ENCODE data around the gene ANKRD27.
"Not testable (repeated sequence)": the region's sequence is repeated elsewhere in the genome, so short reads cannot be mapped to it uniquely, and the experiment has no call there.

ANKRD27 gene

GRCh38 chr19:32661318-32661717 lies 13.7 kb downstream of the ANKRD27 start:
- H3K4me3 ChIP-seq (ENCODE audit: low read length), result no peak overlapping the region
- DNase-seq (ENCODE audit: low read depth), result no peak
- no peak for TF ChIP-seq CTCF (conservative IDR thresholded peaks at IDR 0.05; ENCODE audit: low read length)

DNA sequence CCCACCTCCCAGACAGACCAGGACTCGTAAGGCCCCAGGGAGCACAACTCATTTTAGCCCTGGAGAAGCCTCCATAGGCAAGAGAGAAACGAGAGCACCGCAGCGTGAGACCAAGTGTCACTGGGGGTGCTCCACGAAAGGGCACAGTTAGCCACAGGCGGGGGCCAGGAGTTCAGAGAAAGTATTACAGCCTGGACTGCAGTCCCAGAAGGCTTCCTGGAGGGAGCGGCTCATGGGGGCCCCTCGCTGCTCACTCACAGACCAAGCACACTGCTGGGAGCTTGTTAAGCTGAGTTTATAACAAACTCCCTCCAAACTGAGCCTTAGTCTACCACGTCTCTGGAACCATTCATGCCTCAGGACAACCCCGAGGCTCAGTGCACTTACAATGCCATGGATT lies 16.5 kb downstream of the ANKRD27 start:
- TF ChIP-seq CTCF (conservative IDR thresholded peaks at IDR 0.05; ENCODE audit: low read length), result no peak
- no peak for DNase-seq (ENCODE audit: low read depth)
- H3K4me3 ChIP-seq (ENCODE audit: low read length), result no peak overlapping the region

- TF ChIP-seq CTCF (conservative IDR thresholded peaks at IDR 0.05; ENCODE audit: low read length), result no peak
- H3K4me3 ChIP-seq (ENCODE audit: low read length), result no peak overlapping the region
- DNase-seq (ENCODE audit: low read depth), result no peak
Observed at GRCh38 chr19:32658075-32658474, 16.9 kb downstream of the ANKRD27 start.

DNA sequence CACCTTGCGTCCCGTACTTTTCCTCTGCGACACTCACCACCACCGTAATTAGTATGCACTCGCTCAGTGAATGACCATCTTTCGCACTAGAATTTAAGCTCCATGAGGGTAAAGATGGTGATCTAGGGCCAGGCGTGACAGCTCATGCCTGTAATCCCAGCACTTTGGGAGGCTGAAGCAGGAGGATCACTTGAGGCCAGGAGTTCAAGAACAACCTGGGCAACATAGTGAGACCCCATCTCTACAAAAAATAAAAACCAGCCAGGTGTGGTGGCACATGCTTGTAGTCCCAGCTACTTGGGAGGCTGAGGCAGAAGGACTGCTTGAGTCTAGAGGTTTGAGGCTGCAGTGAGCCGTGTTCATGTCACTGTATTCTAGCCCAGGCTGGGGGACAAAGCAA lies 18.6 kb downstream of the ANKRD27 start:
- not testable (repeated sequence) for H3K4me3 ChIP-seq (ENCODE audit: low read length); DNase-seq (ENCODE audit: low read depth)

DNA sequence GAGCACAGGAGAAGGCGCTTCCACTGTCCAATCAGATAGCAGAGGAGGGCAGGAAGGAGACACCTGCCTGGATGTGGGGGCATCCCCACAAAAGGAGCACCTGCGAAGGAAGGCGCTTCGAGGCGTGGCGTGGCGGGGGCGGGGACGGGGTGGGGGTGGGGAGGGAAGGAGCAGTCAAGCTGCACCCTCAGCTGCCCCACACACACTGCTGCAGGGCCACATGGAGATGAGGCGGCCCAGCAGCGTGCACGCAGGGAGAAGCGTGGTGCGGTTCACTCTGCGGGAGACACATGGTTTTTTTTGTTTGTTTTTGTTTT lies 21.4 kb downstream of the ANKRD27 start:
- DNase-seq (ENCODE audit: low read depth), result no peak
- no peak overlapping the region for H3K4me3 ChIP-seq (ENCODE audit: low read length)
- no peak for TF ChIP-seq CTCF (conservative IDR thresholded peaks at IDR 0.05; ENCODE audit: low read length)

DNA sequence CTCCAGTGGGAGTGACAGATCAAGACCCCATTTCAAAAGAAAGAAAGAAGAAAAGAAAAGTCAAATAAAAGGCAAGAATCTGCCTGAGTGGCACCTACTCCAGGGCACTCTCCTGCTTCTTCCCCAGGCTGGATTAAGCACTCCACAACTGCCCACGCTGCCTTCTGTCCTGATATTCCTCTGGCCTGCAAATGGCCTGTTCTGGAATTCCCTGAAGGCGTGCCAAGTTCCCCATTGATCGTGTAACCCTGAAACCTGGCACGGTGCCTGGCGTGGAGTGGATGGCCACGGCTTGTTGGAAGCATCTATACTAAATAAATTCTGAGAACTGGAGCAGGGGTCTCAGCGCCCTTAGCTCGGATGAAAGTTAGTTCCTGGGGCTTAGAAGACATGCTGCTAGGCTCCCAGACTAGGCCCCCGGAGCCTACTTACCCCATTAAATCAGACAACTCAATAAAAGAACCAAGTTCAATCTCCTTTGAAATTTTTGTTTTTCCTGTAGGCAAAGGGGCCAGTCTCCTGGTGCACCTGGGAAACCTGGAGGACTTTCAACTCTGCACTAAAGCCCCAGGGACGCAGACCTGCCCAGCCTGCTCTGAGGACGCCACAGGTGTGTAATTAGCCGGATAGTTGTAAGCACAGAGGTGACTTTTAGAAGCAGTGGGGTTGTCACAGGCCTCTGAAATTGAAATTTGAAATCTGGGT lies 21.9 kb downstream of the ANKRD27 start:
- peak; percentile 40 for DNase-seq (ENCODE audit: low read depth)
- no peak for TF ChIP-seq CTCF (conservative IDR thresholded peaks at IDR 0.05; ENCODE audit: low read length)
- H3K4me3 ChIP-seq (ENCODE audit: low read length), result no peak overlapping the region

- H3K4me3 ChIP-seq (ENCODE audit: low read length); DNase-seq (ENCODE audit: low read depth): not testable (repeated sequence)
Observed at GRCh38 chr19:32652331-32652730, 22.6 kb downstream of the ANKRD27 start.

- no peak overlapping the region for H3K4me3 ChIP-seq (ENCODE audit: low read length)
- no peak for TF ChIP-seq CTCF (conservative IDR thresholded peaks at IDR 0.05; ENCODE audit: low read length)
- DNase-seq (ENCODE audit: low read depth), result no peak
Observed at GRCh38 chr19:32651729-32652140, 23.2 kb downstream of the ANKRD27 start.

All from AG10803 (cell line).